Measurements from ENCODE around the gene PRH1.

Gene PRH1
- total RNA-seq, result 2.4 to 4.0 (median 3.2) reads per million in 4 donors

DNA sequence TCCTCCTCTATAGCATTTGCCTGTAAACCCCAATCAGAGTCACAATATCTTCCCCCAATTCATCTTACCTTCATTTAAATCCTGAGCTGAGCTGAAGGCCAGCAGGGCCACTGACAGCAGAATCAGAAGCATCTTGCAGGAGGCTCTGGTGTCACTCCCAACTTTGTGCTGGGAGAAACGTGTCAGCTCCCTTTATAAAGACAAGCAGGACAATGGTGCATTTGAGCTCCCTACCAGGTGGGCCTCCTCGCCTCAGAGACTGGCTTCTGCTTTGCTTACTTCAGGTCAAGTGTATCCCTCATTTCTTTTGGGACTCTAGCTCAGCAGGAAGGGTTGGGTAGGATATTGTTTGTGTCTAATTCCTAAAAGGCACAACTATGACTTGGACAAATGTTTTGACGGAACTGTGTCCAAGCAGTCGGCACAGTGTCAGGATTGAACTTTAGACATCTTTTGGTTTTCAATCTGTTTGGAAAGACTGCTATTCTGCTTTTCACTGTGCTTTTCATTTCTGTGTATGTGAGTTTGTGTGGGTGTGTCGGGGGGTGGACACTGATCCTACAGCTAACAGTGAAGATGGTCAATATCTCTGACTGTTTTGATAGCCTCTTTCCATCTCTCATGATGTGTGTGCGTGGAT, at the start of gene PRH1:
Gene PRH1, minus strand, starts transcription at position 170 of the 640 bp plus-strand sequence. Its CDS starts 38 bp downstream, at position 132.
- DNase-seq, result no peak

DNA sequence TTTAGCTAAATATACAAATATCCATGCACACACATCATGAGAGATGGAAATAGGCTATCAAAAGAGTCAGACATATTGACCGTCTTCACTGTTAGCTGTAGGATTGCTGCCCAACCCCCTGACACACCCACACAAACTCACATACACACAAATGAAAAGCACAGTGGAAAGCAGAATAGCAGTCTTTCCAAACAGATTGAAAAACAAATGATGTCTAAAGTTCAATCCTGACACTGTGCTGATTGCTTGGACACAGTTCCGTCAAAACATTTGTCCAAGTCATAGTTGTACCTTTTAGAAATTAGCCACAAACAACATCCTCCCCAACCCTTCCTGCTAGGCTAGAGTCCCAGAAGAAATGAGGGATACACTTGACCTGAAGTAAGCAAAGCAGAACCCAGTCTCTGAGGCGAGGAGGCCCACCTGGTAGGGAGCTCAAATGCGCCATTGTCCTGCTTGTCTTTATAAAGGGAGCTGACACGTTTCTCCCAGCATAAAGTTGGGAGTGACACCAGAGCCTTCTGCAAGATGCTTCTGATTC, 44.8 kb upstream of the PRH1 start, which contains the start of gene PRH2:
Gene PRH2, plus strand, starts transcription at position 491 of the 541 bp plus-strand sequence. Its CDS starts 38 bp downstream, at position 529.
- no peak for DNase-seq

DNA sequence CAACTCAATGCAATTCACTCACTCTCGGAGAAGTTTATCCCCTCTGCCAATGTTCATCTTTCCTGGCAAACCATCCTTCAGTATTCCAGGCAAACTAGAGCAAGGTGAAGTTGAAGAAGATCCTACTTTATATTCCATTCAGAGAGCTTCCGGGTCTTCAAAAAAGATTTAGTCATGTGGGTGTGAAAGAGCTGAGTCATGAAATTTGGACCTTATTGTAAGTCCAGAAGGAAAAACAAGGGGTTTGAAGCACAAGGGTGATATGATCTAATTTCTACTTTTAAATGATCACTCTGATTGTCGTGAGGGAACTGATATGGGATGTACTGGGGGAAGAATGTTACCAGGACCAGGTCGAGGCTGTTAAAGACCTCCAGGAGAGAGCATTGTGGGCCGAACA, 42.2 kb upstream of the PRH1 start:
- no peak for DNase-seq

DNA sequence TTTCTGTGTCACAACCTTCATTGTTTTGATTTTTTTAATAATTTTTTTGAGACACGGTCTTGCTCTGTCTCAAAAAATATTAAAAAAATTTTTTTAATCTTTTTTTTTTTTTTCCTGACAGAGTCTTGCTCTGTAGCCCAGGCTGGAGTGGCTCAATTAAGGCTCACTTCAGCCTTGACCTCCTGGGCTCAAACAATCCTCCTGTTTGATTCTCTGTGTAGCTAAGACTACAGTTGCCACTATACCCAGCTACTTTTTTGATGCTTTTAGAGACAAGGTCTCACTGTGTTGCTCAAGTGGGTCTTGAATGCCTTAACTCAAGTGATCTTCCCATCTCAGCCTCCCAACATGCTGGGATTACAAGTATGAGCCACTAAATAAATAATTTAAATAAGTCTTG, 35.8 kb upstream of the PRH1 start:
- DNase-seq, result no peak

DNA sequence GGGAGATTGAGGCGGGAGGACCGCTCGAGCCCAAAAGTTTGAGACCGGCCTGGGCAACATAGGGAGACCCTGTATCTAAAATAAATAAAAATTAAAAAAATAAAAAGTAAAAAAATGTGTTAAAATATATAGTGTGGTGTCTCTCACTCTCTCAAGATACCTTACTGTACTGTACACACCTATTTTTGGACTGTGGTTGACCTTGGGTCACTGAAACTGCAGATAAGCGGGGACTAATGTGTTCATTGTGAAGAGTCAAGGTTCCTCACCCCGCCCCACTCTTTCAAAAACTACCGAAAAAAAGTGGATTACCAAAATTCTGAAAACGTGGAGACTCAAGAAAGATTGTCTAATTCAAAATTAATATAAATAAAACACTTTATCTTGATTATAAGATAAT, 26.3 kb upstream of the PRH1 start:
- DNase-seq, result no peak

DNA sequence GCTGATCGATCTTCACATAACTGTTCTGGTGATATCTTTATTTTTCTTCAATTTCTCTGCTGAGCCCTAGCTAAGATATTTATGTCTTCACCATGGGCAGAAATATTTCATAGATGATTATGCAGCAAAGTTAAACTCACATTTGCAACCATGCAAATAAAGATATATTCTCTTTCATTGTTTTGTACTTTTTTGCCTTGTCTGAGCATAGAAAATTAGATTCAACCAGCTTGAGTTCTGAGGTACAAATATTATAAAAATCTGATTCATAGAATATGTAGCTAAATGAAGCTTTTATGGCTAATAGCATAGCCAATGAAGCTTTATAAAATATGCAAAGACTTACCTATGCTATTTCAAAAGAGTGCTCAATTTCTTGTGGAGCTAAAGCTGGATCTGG, 25.4 kb upstream of the PRH1 start, which contains the start of gene TAS2R13:
Gene TAS2R13, minus strand, starts transcription at position 101 of the 400 bp plus-strand sequence. CDS start 264 bp downstream, outside the sequence.
- no peak for DNase-seq

DNA sequence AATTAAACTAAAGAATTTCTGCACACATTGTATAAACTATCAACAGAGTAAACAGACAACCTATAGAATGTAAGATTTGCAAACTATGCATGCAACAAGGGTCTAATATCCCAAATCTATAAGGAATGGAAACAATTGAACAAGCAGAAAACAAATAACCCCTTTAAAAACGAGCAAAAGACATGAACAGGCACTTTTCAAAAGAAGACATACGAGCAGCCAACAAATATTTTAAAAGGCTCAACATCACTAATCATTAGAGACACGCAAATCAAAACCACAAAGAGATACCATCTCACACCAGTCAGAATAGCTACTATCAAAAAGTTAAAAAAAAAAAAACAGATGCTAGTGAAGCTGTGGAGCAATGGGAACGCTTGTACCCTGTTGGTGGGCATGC, 20.6 kb upstream of the PRH1 start:
- no peak for DNase-seq

DNA sequence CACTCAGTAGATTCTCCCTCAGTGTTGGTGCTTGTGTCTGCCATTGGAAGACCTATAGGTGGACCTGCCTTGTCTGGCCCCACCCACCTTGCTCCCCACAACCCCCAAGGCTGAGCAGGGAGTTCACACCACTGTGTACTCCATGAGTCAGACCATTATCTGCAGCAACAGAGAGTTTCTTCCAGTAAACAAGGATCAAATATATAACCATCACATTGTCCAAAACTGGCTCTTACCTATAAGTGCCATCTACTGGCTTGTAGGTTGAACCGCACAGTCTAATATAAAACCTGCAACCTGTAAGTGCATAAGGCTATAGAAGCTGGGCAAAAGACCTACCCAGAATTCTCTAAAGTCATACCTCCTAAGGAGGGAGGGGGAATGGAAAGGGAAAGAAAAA, 17.4 kb upstream of the PRH1 start:
- no peak for DNase-seq

DNA sequence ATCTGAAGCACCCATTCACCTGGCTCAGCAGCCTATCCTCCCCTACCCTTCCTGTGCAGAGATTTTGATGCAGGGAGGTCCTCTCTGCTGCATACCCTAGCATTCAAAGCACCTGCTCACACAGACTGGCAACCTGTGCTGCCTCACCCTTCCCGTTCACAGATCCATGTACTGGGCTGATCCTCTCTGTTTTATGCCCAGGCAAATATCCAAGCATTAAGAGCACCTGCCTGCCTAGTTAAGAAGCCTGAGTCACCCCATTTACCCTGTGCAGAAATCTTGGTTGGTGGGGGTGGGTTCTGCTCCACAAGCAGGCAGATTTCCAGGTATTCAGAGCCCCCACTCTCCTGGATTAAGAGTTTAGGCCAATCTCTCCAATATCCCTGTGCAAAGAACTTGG, 16.9 kb upstream of the PRH1 start:
- DNase-seq, result no peak

DNA sequence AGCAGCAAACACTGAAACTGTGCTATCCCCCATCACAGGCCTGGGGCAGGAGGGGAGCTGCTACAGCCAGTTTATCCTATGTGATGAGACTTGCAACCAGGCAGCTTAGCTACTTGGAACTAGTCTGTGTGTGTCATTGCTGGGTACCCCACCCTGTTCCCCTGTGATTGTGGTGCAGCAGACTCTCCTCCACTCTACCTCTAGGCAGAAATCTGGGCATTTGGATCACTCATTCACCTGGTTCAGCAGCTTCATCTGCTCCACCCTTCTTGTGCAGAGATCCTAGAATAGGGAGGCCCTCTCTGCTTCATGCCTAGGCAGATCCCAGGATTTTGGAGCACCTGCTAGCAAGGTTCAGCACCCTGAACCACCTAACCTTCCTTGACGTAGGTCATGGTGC, 16.5 kb upstream of the PRH1 start:
- no peak for DNase-seq

DNA sequence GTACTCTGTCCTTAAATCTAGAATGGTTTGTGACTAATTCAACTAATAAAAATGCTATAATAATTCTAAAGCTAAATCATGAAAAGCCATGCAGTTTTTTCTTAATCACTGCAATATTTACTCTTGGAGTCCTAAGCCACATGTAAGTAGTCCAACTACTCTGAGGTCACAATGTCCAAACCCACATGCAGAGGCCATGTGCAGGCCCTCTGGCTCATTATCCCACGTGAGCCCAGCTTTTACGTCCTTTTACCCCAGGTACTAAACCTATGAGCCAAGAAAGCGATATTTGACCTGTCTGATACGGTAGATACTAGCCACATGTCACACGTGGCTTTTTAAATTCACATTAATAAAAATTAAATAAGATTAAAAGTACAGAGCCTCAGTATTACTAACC, 12.8 kb upstream of the PRH1 start:
- DNase-seq, result no peak

DNA sequence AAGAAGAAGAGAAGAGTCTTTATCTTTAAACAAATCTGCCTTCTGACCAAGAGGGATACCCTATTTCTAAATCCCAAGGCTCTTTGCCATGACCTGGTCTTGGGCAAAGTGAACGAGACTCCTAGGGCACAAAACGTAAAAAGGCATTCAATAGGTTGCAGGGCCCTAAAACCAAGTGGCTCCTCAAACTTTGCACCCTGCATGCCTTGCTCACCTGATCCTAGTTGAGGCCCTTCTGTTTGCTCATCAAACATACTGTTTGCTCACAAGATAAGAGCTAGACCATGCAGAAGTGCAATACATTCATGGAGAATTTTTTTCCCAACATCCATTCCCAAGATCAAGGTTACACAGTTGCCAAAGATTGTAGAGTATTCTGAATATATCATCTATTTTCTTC, 7.9 kb upstream of the PRH1 start:
- no peak for DNase-seq

DNA sequence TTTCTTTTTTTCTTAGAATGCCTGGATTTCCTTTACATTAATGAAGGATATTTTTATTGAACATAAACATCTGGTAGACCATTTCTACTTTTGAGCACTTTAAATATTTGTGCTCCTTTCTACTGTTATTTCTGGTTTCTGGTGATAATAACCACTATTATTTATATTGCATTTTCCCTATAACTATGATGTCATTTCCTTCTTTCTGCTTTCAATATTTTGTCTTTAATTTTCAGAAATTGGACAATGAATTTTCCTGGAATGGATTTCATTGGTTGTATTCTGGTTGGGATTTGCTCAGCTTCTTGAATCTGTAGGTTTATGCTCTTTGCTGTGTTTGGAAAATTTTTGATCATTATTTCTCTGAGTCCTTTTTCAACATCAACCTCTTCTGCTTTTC, 5.2 kb upstream of the PRH1 start:
- DNase-seq, result no peak

DNA sequence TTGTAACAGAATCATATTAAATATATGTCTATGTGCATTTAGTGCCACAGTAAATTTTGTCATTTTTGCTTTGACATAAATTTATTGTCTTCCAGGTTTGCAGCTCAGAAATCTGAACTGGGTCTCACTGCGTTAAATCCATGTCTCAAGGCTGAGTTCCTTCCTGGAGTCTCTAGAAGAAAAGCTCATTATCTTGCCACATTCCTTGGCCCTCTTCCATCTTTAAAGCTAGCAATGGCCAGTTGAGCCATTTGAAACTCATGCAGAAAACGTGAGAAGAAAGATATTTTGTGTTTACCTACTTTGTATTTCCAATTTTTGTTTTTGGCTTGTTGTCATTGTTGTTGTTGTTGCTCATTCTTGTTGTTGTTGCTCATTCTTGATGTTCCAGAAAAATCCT, 10.7 kb downstream of the PRH1 start:
- no peak for DNase-seq

DNA sequence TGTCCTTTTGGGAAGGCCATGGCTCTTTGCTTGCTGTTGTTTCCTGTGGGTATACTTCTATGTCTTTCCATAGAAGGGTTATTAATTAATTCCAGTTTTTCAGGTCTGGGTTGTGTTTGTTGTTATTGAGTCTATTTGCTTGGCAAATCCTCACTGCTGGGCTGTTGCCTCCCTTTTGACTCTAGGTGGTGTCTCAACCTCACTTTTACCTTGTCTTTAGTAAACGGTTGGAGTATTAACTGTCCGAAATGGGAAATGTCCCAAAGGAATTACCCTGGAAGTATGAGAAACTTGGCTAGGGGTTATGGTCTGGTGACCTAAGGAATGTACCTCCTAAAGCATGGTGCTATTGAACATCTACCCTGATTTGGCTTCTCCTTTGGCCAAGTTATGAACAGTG, 16.7 kb downstream of the PRH1 start:
- no peak for DNase-seq

DNA sequence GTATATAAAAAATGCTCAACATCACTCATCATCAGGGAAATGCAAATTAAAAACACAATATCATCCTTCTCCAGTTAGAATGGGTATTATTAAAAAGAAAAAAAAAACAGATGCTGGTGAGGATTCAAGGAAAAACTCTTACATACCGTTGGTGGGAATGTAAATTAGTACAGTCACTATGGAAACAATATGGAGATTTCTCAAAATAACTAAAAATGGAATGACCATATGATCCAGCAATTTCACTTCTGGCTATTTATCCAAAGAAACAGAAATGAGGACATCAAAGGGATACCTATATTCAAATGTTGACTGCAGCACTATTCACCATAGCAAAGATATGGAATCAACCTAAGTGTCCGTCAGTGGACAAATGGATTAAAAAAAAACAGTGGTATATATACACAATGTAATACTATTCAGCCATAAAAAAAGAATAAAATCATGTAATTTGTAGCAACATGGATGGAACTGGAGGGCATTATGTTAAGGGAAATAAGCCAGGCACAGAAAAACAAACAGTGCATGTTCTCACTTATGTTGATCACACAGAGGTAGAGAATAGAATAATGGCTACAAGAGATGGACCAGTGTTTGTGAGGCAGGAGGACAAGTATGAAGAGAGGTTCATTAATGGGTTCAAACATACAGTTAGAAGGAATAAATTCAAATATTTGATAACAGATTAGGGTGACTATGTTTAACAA, 20.4 kb downstream of the PRH1 start:
- DNase-seq, result no peak

DNA sequence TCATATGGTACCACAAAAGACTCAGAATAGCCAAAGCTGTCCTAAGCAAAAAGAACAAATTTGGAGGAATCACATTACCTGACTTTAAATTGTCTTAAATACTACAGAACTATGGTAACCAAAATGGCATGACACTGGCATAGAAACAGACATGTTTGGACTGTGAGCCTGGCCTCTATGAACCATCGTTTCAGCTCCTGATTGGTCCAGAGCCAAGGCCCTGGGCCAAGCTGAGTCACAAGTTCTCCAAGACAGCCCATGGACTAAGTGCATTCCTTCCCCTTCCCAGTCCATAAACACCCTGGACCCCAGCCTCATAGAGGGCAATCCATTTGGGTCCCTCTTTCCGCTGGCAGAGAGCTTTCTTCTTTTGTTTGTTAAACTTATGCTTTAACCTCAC, 22.7 kb downstream of the PRH1 start:
- DNase-seq, result no peak

DNA sequence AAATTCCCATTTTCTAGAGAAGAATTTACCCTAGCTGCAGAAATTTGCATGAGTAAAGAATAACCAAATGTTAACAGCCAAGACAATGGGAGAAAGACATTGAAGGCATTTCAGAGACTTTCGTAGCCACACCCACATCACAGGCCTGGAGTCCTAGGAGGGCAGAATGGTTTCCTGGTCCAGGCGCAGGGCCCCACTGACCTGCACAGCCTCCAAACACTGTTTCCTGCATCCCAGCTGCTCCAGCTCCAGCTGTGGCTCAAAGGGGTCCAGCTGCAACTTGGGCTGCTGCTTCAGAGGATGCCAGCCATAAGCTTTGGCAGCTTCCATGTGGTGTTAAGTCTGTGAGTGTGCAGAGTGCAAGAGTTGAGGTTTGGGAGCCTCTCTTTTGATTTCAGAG, 28.2 kb downstream of the PRH1 start:
- DNase-seq, result no peak

DNA sequence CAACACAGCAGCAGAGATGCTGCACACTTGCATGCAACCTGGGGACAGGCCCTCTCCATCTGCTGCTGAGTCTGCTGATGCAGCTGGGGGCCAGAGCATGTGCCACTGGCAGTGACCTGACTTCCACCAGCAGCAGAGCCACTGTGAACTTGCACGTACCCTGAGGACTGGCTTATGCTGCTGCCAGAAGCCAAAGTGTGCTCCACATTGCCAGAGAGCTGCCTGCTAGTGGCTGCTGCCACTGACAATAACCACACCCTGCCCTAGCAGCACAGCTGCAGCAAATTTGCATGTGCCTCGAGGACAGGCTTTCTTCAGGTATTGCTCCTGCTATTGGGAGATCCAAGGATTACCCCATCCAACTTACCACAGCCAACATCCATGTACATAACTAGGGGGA, 30.3 kb downstream of the PRH1 start:
- no peak for DNase-seq

DNA sequence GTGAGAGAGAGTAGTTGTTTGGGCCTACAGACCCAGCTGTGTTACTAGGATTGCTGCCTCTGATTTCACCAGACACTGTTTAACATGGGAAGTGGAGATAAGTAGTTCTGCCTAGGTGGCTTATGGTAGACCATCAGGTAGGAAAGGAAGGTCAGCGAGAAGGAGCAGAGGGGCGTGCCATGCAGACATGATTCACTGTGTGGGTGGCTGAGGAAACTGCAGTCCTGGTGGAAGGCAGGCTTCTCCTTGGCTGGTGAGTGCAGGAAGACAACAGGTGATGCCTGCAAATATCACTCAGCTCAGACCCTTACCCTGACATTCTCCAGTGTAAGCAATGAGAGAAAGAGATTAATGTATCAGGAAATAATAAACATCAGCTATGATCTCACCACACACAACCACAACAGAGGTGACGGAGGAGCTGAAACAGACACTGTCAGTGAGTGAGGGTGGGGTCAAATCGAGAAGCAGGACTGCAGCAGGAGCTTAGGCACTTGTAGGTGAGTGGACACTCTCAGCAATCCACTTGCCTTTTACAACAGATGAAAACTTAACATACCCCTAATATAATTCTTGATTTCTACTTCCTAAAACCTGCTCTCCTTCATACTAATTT, 32.7 kb downstream of the PRH1 start:
- no peak for DNase-seq

DNA sequence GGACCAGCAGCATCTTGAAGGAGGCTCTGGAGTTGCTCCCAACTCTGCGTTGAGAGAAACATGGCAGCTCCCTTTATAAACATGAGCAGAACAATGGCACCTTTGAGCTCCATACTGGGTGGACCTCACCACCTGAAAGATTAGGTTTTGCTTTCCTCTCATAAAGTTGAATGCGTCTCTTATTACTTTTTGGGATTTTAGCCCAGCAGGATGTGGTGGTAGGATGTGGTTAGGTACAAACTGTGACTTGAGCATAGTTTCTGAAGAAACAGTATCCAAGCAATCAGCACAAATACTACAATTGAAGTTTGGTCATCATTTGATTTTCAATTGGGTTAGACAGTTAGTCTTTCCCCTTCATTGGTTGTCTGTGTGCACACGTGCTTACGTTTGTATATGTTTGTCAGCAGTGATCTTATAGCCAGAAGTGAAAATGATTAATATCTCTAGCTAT, 34.6 kb downstream of the PRH1 start, which contains the start of gene PRR4:
Gene PRR4, minus strand, starts transcription at position 51 of the 454 bp plus-strand sequence. Its CDS starts 38 bp downstream, at position 13.
- peak in 1 of 5 donors; percentile 73 for DNase-seq

DNA sequence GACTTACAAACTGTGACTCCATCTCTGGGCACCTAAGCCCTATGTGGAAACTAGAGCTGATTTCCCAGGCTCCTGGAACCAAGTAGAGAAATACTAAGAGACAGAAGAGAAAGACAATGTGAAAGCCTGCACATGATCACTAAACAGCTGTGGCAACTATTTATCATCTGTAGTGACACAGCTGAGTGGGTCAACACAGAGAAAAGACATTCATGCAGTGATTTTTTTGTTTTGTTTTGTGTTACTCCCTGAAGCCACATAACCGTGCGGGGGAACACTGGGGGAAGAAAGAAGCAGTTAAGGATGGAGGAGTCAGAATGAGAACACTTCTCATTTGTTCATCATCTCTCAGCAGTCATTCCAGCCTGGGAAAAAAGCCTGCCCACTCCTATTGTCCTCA, 36.3 kb downstream of the PRH1 start:
- DNase-seq, result no peak

DNA sequence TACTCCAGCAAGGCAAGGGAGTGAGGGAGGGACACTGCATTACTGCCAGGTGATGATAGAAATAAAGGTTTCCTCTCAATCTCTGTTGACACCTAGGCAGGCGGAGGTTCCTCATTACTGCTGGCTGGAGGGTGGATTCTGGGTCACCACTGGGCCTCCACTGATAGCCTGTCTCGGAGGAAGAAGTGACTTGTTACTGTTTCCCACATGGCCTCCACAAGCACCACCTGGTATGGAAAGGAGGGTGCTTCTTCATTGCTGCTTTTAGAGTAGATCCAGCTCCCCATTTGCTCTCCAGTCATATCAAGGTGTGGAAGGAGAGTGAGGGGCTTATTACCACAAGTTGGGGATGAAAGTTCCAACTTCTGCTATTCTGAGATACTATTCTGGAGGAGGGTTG, 41.2 kb downstream of the PRH1 start:
- no peak for DNase-seq

DNA sequence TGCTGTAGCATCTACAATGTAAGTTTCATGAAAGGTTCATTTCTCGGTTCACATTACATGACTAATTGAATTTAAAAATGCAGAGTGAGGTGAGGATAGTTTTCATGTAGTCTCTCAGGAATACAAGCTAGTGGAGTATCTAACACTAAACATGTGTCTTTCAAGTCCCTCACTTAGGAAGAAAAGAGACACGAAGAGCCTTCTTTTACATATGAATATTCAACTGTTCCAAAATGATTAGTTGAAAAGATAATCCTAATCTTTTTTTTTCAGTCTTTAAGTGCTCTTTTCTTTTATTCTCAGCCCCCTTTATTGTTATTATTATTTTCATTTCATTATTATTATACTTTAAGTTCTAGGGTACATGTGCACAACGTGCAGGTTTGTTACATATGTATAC, 45.6 kb downstream of the PRH1 start:
- no peak for DNase-seq
